SK-N-SH (cell line): Measurements from ENCODE around the gene LMF1. TPM values are rescaled to one million over a fixed set of nuclear protein-coding genes. Genes with fewer than 3 reads are reported as not detected.

Experiments
- CTCF ChIA-PET: fragments of 300-600, 350-600 bp; formaldehyde crosslinking; extraction: SDS; loops from one replicate; lab custom pipeline; 2021; lab: Yijun Ruan, JAX
- POLR2A ChIA-PET: fragments of 350-600 bp; sonication (Branson Sonifier 250); formaldehyde crosslinking; extraction: SDS; loops from one replicate; lab custom pipeline; 2020; ENCODE audit warnings: antibody characterized with exemption, inconsistent platforms; lab: Yijun Ruan, JAX
- DNase-seq: peaks from one replicate; pipeline ENCODE4 v3.0.0; 2012
- H2AFZ ChIP-seq: fragments of 200-600 bp; sonication (generic); 2 replicates; pipeline ENCODE4 v1.8.1; 2016; ENCODE audit warnings: antibody characterized with exemption, mild to moderate bottlenecking, low read depth
- H3F3A ChIP-seq: fragments of 200-600 bp; sonication (generic); replicated peaks from 2 replicates; pipeline ENCODE3; 2016; ENCODE audit warnings: antibody characterized with exemption, mild to moderate bottlenecking; ENCODE audit not compliant: insufficient read depth
- H3K27ac ChIP-seq, 2 experiments: fragments of 200-500 bp in 1 of 2; fragments of 200-600 bp in 1 of 2; sonication (Bioruptor generic) in 1 of 2; sonication (generic), shearing (Covaris generic) in 1 of 2; 2 replicates each; pipeline versions ENCODE4 v1.5.1 to v1.6.1; 2014 to 2016; ENCODE audit warnings: low read depth in 2 of 2, inconsistent platforms in 1 of 2, low read length in 1 of 2, mild to moderate bottlenecking in 1 of 2, mixed read lengths in 1 of 2
- H3K27me3 ChIP-seq: fragments of 200-600 bp; sonication (generic), shearing (Covaris generic); 2 replicates; pipeline ENCODE4 v1.6.1; 2016; ENCODE audit warnings: mixed run types; ENCODE audit not compliant: insufficient read depth
- H3K36me3 ChIP-seq, 2 experiments: fragments of 200-500 bp in 1 of 2; fragments of 200-600 bp in 1 of 2; sonication (Bioruptor generic) in 1 of 2; sonication (generic) in 1 of 2; replicated peaks in 1 of 2; 2 replicates each; pipeline versions ENCODE3 to v1.5.1; 2014 to 2016; ENCODE audit warnings: low read length in 1 of 2, mild to moderate bottlenecking in 1 of 2; ENCODE audit not compliant: insufficient read depth in 2 of 2, control insufficient read depth in 1 of 2
- H3K4me1 ChIP-seq, 2 experiments: fragments of 200-500 bp in 1 of 2; fragments of 200-600 bp in 1 of 2; sonication (Bioruptor generic) in 1 of 2; sonication (generic), shearing (Covaris generic) in 1 of 2; 2 replicates each; pipeline versions ENCODE4 v1.5.1 to v1.6.1; 2014 to 2016; ENCODE audit warnings: low read depth in 1 of 2, low read length in 1 of 2, mixed run types in 1 of 2; ENCODE audit not compliant: insufficient read depth in 2 of 2, control insufficient read depth in 1 of 2
- H3K4me2 ChIP-seq: fragments of 200-600 bp; sonication (generic), shearing (Covaris generic); 2 replicates; pipeline ENCODE4 v1.6.1; 2017; ENCODE audit warnings: mixed run types
- H3K4me3 ChIP-seq, 2 experiments: fragments of 200-500 bp in 1 of 2; fragments of 200-600 bp in 1 of 2; sonication (Bioruptor generic) in 1 of 2; sonication (generic), shearing (Covaris generic) in 1 of 2; 2 replicates each; pipeline versions ENCODE4 v1.5.1 to v1.8.1; 2014 to 2016; ENCODE audit warnings: low read depth in 2 of 2, inconsistent platforms in 1 of 2, low read length in 1 of 2, mild to moderate bottlenecking in 1 of 2, mixed read lengths in 1 of 2, moderate library complexity in 1 of 2
- H3K79me2 ChIP-seq: fragments of 200-600 bp; sonication (generic); 2 replicates; pipeline ENCODE4 v1.8.1; 2017; ENCODE audit warnings: mild to moderate bottlenecking; ENCODE audit not compliant: insufficient read depth
- H3K9ac ChIP-seq: fragments of 200-600 bp; sonication (generic); 2 replicates; pipeline ENCODE4 v1.6.1; 2017; ENCODE audit warnings: mixed run types
- H3K9me2 ChIP-seq: fragments of 200-600 bp; sonication (generic); 2 replicates; pipeline ENCODE4 v1.6.1; 2017; ENCODE audit warnings: mixed run types
- H3K9me3 ChIP-seq: fragments of 200-600 bp; sonication (generic); 2 replicates; pipeline ENCODE4 v1.6.1; 2017; ENCODE audit warnings: mixed run types, mild to moderate bottlenecking, moderate library complexity
- H4K20me1 ChIP-seq: fragments of 200-600 bp; sonication (generic); 2 replicates; pipeline ENCODE4 v1.6.1; 2017; ENCODE audit warnings: mild to moderate bottlenecking, mixed run types; ENCODE audit not compliant: insufficient read depth
- GABPA ChIP-seq: IDR thresholded peaks from 2 replicates; pipeline ENCODE4 v1.4.0; 2012; ENCODE audit warnings: low read depth, mild to moderate bottlenecking
- GATA2 ChIP-seq: sonication (generic); formaldehyde crosslinking; IDR thresholded peaks from 2 replicates; pipeline ENCODE4 v1.5.0; 2020; ENCODE audit warnings: mild to moderate bottlenecking, missing genetic modification reagents
- MEF2A ChIP-seq: IDR thresholded peaks from 2 replicates; pipeline ENCODE4 v1.4.0; 2012; ENCODE audit warnings: low read depth, borderline replicate concordance
- RAD21 ChIP-seq: IDR thresholded peaks from 2 replicates; pipeline ENCODE4 v1.6.1; 2012; ENCODE audit warnings: mild to moderate bottlenecking, low read length
- SIN3A ChIP-seq: IDR thresholded peaks from 2 replicates; pipeline ENCODE4 v1.6.1; 2012; ENCODE audit warnings: low read depth, mild to moderate bottlenecking, low read length, moderate library complexity, borderline replicate concordance
- TEAD4 ChIP-seq: IDR thresholded peaks from 2 replicates; pipeline ENCODE4 v1.4.0; 2012; ENCODE audit warnings: mild to moderate bottlenecking, borderline replicate concordance; ENCODE audit not compliant: insufficient read depth
- YY1 ChIP-seq: IDR thresholded peaks from 2 replicates; pipeline ENCODE4 v1.4.0; 2012; ENCODE audit warnings: low read depth, mild to moderate bottlenecking
- WGBS: methylation state at CpG from one replicate; pipeline ENCODE4 v1.1.6; 2017; ENCODE audit warnings: low lambda C conversion rate; 5-methylcytosine and 5-hydroxymethylcytosine counted together
- polyA plus RNA-seq, 3 experiments: library from polyadenylated mRNA; depleted of rRNA; stranded (reverse); fragments of >200 nt; gene quantifications; 2 replicates each; pipeline ENCODE4 v1.2.3, GENCODE V29; 2012
- TF ChIP-seq, protein P1 (sequence below): fragments of 150-350 bp; IDR thresholded peaks from 2 replicates; pipeline ENCODE4 v1.6.1; 2017; ENCODE audit warnings: antibody characterized with exemption, low read length, low read depth, borderline replicate concordance
- TF ChIP-seq, protein P2 (sequence below): IDR thresholded peaks from 2 replicates; pipeline ENCODE4 v1.6.1; 2012; ENCODE audit warnings: mild to moderate bottlenecking, low read depth, low read length, moderate library complexity
- TF ChIP-seq, protein P3 (sequence below): IDR thresholded peaks from 2 replicates; pipeline ENCODE4 v1.4.0; 2012; ENCODE audit warnings: low read depth, borderline replicate concordance
- TF ChIP-seq, protein P4 (sequence below): IDR thresholded peaks from 2 replicates; pipeline ENCODE4 v1.4.0; 2012; ENCODE audit warnings: low read depth
- TF ChIP-seq, protein P5 (sequence below): fragments of 200-600 bp; sonication (generic); IDR thresholded peaks from 2 replicates; pipeline ENCODE4 v1.6.1; 2017; ENCODE audit warnings: antibody characterized with exemption, mild to moderate bottlenecking, moderate library complexity

Gene LMF1
- polyA plus RNA-seq, 1 of the 3 experiments (the other 2 are of a cell fraction) = 5.7 TPM

DNA sequence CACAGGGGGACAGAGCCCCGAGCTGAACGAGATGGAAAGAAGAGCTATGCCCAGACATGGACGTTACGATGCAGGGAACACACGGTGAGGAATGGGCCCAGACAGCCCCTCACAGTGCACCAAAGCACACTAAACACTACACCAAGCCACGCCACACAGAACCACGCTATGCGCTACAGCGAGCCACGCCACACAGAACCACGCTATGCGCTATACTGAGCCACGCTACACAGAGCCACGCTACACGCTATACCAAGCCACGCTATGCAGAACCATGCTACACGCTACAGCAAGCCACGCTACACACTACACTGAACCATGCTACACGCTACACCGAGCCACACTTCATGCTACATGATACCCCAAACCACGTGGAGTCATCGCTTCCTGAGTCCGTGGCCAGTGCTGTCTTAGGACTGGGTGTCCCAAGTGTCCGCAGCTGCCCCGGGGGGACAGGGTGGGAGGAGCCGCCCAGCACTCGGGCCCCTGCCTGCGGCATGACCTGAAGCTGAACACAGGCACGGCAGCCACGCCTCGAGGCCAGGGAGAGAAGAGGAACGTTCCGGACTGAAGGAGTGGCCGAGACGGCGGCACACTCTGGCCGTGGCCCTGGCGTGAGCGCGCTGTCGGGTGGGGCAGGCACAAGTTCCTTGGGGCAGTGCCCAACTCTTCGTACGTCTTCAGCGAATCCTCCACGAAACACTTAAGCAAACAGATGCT, 61.3 kb downstream of the LMF1 start:
- TF ChIP-seq, protein P1, sequence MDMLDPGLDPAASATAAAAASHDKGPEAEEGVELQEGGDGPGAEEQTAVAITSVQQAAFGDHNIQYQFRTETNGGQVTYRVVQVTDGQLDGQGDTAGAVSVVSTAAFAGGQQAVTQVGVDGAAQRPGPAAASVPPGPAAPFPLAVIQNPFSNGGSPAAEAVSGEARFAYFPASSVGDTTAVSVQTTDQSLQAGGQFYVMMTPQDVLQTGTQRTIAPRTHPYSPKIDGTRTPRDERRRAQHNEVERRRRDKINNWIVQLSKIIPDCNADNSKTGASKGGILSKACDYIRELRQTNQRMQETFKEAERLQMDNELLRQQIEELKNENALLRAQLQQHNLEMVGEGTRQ = no peak
- TF ChIP-seq YY1 = no peak
- TF ChIP-seq GATA2 (CRISPR knock-in tag) = no peak
- TF ChIP-seq, protein P2, sequence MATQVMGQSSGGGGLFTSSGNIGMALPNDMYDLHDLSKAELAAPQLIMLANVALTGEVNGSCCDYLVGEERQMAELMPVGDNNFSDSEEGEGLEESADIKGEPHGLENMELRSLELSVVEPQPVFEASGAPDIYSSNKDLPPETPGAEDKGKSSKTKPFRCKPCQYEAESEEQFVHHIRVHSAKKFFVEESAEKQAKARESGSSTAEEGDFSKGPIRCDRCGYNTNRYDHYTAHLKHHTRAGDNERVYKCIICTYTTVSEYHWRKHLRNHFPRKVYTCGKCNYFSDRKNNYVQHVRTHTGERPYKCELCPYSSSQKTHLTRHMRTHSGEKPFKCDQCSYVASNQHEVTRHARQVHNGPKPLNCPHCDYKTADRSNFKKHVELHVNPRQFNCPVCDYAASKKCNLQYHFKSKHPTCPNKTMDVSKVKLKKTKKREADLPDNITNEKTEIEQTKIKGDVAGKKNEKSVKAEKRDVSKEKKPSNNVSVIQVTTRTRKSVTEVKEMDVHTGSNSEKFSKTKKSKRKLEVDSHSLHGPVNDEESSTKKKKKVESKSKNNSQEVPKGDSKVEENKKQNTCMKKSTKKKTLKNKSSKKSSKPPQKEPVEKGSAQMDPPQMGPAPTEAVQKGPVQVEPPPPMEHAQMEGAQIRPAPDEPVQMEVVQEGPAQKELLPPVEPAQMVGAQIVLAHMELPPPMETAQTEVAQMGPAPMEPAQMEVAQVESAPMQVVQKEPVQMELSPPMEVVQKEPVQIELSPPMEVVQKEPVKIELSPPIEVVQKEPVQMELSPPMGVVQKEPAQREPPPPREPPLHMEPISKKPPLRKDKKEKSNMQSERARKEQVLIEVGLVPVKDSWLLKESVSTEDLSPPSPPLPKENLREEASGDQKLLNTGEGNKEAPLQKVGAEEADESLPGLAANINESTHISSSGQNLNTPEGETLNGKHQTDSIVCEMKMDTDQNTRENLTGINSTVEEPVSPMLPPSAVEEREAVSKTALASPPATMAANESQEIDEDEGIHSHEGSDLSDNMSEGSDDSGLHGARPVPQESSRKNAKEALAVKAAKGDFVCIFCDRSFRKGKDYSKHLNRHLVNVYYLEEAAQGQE = no peak
- no peak for TF ChIP-seq SIN3A
- TF ChIP-seq, protein P3, sequence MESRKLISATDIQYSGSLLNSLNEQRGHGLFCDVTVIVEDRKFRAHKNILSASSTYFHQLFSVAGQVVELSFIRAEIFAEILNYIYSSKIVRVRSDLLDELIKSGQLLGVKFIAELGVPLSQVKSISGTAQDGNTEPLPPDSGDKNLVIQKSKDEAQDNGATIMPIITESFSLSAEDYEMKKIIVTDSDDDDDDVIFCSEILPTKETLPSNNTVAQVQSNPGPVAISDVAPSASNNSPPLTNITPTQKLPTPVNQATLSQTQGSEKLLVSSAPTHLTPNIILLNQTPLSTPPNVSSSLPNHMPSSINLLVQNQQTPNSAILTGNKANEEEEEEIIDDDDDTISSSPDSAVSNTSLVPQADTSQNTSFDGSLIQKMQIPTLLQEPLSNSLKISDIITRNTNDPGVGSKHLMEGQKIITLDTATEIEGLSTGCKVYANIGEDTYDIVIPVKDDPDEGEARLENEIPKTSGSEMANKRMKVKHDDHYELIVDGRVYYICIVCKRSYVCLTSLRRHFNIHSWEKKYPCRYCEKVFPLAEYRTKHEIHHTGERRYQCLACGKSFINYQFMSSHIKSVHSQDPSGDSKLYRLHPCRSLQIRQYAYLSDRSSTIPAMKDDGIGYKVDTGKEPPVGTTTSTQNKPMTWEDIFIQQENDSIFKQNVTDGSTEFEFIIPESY = no peak
- TF ChIP-seq, all 33 proteins: peak for 0
- Histone ChIP-seq H3F3A (no peaks in the 10 kb centered on the region), H3K36me3 (peaks cover 0 to 3% of the 10 kb centered on the region in 2 experiments), H3K79me2 (no peaks in the 10 kb centered on the region), H2AFZ (no peak overlapping the region), H4K20me1 (no peaks in the 10 kb centered on the region), H3K9me2 (no peaks in the 10 kb centered on the region), H3K27ac (no peak overlapping the region), H3K9me3 (peaks cover 4% of the 10 kb centered on the region; the same call in 1 of the 2 replicates), H3K4me2 (no peak overlapping the region), H3K27me3 (no peaks in the 10 kb centered on the region), H3K4me1 (no peaks in the 10 kb centered on the region), H3K9ac (no peak overlapping the region), H3K4me3 (no peak overlapping the region)
- POLR2A ChIA-PET = no interaction called here
- DNase-seq = no peak
- CTCF ChIA-PET = no interaction called here
- WGBS = 91% methylated on average over 45 of the region's 45 CpGs

DNA sequence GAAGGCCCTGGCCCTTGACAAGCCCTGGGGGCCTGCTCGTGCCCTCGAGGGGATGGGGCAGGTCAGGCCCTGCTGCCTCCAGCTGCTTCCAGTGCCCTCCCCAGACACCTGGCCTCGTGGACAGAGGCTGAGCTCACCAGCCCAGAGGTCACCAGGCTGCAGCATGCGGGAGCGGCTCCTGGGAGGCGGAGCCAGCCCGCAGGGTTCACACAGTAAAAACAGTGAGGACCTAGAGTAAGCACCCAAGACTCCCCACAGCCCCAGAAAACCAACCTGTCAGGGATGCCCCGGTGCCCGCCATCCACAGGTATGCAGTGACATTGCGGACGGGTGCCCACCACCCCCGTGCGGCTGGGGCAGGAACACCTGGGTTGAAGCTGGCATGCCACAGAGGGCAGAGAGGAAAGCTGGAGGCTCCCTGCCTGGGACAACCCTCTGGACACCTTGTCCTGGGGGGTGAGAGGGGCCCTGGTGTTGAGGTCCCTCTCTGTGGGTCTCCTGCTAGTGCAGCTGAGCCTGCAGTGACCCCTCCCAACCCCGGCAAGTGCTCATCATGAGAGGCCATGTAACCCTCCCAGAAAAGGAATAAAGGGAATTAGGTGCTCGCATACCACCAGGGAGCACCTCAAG, 62.1 kb downstream of the LMF1 start:
- H3K4me2 ChIP-seq = no peak overlapping the region
- ChIA-PET CTCF (no interaction called here), POLR2A (no interaction called here)
- peaks cover 0 to 3% of the 10 kb centered on the region in 2 experiments for H3K36me3 ChIP-seq
- H3K9me3 ChIP-seq = peaks cover 4% of the 10 kb centered on the region; the same call in 1 of the 2 replicates
- H3K9me2 ChIP-seq = no peaks in the 10 kb centered on the region
- H3F3A ChIP-seq = no peaks in the 10 kb centered on the region
- DNase-seq = no peak
- H2AFZ ChIP-seq = no peak overlapping the region
- 88% methylated on average over 2 of the region's 15 CpGs for WGBS
- no peak overlapping the region for H3K4me3 ChIP-seq
- H4K20me1 ChIP-seq = no peaks in the 10 kb centered on the region
- no peaks in the 10 kb centered on the region for H3K27me3 ChIP-seq
- no peak overlapping the region for H3K27ac ChIP-seq
- no peaks in the 10 kb centered on the region for H3K79me2 ChIP-seq
- TF ChIP-seq, protein P4, sequence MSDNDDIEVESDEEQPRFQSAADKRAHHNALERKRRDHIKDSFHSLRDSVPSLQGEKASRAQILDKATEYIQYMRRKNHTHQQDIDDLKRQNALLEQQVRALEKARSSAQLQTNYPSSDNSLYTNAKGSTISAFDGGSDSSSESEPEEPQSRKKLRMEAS = no peak
- TF ChIP-seq TEAD4 (no peak), RAD21 (no peak), GABPA (no peak), SIN3A (no peak), MEF2A (no peak)
- TF ChIP-seq, protein P5, sequence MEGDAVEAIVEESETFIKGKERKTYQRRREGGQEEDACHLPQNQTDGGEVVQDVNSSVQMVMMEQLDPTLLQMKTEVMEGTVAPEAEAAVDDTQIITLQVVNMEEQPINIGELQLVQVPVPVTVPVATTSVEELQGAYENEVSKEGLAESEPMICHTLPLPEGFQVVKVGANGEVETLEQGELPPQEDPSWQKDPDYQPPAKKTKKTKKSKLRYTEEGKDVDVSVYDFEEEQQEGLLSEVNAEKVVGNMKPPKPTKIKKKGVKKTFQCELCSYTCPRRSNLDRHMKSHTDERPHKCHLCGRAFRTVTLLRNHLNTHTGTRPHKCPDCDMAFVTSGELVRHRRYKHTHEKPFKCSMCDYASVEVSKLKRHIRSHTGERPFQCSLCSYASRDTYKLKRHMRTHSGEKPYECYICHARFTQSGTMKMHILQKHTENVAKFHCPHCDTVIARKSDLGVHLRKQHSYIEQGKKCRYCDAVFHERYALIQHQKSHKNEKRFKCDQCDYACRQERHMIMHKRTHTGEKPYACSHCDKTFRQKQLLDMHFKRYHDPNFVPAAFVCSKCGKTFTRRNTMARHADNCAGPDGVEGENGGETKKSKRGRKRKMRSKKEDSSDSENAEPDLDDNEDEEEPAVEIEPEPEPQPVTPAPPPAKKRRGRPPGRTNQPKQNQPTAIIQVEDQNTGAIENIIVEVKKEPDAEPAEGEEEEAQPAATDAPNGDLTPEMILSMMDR = no peak
- H3K9ac ChIP-seq = no peak overlapping the region
- no peaks in the 10 kb centered on the region for H3K4me1 ChIP-seq
